Stimulated activated naive CD8-positive, alpha-beta T cell treated with anti-CD3 and anti-CD28 coated beads, Interleukin-15, amount 100 ng/mL, for 72 hours (primary cell): ENCODE data around the gene DCPS.
A peak's percentile ranks its signal among the peaks of the same experiment; 100 is the strongest.
"Not testable (repeated sequence)": the region's sequence is repeated elsewhere in the genome, so short reads cannot be mapped to it uniquely, and the experiment has no call there.

Experiments
- ATAC-seq: fragments of 150-1000 bp; cut with Tn5 transposase; 2 replicates; pipeline ENCODE4 v1.10.0; 2021; ENCODE audit warnings: mild to moderate bottlenecking, moderate library complexity
- DNase-seq, 2 donors: peaks; one replicate each; pipeline ENCODE4 v3.0.0; 2021 to 2022
- H3K27ac Mint-ChIP-seq, 2 donors: one replicate each; pipeline ENCODE4 v1.8.0; 2022; ENCODE audit warnings: mild to moderate bottlenecking in 2 of 2, mixed read lengths in 2 of 2, moderate library complexity in 2 of 2
- H3K27me3 Mint-ChIP-seq: one replicate; pipeline ENCODE4 v1.8.0; 2022; ENCODE audit warnings: mixed read lengths
- H3K4me1 Mint-ChIP-seq: one replicate; pipeline ENCODE4 v1.8.0; 2022; ENCODE audit warnings: mild to moderate bottlenecking, mixed read lengths
- H3K4me3 Mint-ChIP-seq, 2 donors: one replicate each; pipeline ENCODE4 v1.8.0; 2022; ENCODE audit warnings: mild to moderate bottlenecking in 2 of 2, mixed read lengths in 2 of 2, moderate library complexity in 1 of 2
- H3K9me3 Mint-ChIP-seq, 2 donors: one replicate each; pipeline ENCODE4 v1.8.0; 2022; ENCODE audit warnings: mixed read lengths in 2 of 2

DCPS gene

DNA sequence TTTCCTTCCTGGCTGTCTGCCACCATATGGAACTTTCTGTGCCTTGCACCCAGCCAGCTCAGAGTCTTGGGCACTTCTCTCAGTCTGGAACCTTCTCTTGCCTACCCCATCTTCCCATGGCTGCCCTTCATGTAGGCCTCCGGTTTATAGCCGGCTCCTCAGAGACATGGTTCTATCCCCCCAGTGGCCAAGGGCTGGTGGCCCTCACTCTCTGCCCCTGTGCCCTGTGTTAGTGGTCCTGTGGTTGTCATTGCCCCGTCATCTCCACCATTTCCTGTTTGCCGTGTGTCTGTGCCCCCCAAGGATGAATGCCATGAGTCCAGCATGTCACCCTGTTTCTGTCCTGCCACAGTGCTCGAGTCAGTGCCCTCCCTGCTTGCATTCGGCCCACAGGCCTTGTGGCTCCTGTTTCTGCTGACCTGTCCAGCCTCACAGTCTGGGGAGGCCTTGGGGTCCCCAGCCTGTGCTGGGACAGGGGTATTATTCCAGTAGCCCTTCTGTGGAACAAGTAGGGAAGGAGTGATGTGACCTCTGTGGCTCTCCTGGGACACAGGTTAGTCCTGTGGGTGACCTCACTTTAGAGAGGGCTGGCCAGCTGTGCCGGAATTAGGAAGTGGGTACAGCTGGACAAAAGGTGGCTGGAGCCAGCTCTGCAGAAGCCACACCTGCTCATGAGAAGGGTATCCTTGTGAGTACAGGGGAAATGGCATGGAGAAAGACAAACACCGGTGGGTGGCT, 82.3 kb downstream of the DCPS start:
- Mint-ChIP-seq H3K4me1 (peaks cover 12% of the 10 kb centered on the region), H3K27ac (no peak overlapping the region), H3K9me3 (no peaks in the 10 kb centered on the region), H3K4me3 (no peak overlapping the region), H3K27me3 (no peaks in the 10 kb centered on the region)
- DNase-seq (no peak), ATAC-seq (no peak)

DNA sequence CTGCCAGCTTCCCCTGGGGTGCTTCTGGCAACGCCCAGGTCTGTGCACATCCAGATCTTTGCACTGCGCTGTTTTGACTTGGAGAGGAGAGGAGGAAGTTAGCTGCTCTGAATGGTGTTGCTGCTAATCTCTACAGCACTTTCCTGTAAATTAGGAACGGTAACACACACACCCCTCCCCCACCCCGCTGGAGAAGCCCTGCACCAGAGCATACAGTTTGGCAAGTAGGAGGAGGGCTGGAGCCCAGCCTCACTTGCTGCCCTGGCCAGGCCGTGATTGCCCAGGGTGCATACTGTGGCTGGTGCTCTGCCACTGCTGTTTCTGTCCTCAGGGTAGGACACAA, 82.8 kb downstream of the DCPS start:
- not testable (repeated sequence) for H3K27me3 Mint-ChIP-seq, ATAC-seq, H3K4me3 Mint-ChIP-seq, H3K27ac Mint-ChIP-seq, DNase-seq, H3K9me3 Mint-ChIP-seq
- H3K4me1 Mint-ChIP-seq, result peaks cover 12% of the 10 kb centered on the region

DNA sequence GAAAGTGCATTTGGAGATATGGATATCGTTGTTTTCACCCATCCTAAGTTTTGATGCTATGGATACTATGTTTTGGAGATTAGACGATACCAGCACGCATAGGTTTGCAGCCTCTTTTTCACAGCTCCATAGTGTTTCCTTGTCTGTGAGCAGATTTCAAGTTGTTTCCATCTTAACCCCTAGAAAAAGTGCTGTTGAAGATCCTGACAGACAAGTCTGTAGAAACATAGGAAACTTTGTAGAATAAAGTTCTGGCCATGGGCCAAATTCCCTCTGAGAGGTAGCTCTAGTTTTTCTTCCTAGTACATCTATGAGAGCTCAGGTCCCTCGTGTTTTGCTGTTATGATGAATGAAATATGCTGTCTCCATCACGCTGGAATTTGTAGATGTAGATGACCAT, 84.0 kb downstream of the DCPS start:
- Mint-ChIP-seq H3K27me3 (no peaks in the 10 kb centered on the region), H3K4me1 (peaks cover 18% of the 10 kb centered on the region), H3K27ac (no peak overlapping the region), H3K9me3 (no peaks in the 10 kb centered on the region), H3K4me3 (no peak overlapping the region)
- DNase-seq, result no peak
- ATAC-seq, result no peak

DNA sequence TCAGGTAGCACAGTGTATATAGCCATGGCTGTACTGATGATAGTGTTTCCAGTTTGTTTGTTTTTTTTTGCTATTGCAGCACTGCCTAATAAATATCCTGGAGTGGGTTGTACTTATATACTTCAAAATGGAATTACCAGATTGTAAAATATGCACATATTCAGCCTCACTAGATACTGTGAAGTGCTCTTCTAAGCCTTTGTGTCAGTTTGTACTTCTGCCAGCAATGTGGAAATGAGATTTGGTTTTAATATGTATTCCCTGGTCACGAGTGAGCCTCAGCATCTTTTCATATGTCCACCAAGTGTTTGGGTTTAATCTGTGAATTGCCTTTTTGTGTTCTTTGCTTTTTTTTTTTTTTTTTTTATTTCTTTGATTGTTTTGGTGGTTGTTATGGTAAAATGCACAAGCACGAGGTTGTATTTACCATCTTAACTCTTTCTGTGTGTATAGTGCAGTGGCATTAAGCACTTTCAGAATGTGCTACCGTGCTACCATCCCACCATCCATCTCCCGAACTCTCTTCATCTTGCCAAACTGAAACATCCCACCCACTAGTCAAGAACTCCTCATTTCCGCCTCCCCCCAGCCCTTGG, 86.5 kb downstream of the DCPS start:
- peaks cover 23% of the 10 kb centered on the region for H3K4me1 Mint-ChIP-seq
- no peak for DNase-seq
- no peak overlapping the region for H3K4me3 Mint-ChIP-seq
- no peak overlapping the region for H3K27ac Mint-ChIP-seq
- no peaks in the 10 kb centered on the region for H3K27me3 Mint-ChIP-seq
- H3K9me3 Mint-ChIP-seq, result no peaks in the 10 kb centered on the region
- no peak for ATAC-seq

DNA sequence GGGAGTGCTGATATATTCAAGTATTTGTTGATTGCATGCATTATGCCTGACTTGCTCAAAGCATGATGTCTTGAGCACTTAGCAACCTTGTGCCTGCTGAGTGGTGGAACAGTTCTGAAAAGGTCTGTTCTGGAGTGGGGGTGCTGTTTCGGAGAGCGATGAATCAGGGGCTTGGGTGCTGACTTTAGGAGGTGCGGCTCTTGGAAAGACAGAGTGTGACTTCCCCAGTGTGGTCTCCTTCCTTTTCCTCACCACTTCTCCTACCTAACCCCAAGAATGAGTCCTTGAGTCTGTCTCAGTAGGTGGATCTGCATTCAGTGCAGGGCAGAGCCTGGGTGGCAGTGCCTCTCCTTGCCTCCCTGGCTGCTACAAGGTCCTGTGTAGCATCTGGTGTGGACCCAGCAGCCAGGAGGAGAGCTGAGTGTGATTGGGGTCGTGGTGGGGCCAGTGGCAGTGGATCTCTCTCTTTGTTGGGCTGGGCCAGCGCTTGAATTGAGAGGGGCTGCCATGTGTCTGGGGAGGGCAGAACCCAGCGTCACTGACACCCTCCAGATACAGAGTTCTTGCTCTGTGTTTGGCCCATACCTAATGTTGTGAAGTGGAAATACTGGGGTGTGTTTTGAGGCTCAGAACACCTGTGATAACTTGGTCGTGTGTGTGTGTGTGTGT, 87.6 kb downstream of the DCPS start:
- H3K4me1 Mint-ChIP-seq, result peaks cover 16% of the 10 kb centered on the region
- H3K27me3 Mint-ChIP-seq, result no peaks in the 10 kb centered on the region
- peak overlapping the region in 1 of 2 donors; percentile 51 for H3K27ac Mint-ChIP-seq
- H3K9me3 Mint-ChIP-seq, result no peaks in the 10 kb centered on the region
- no peak overlapping the region for H3K4me3 Mint-ChIP-seq
- ATAC-seq (no peak), DNase-seq (no peak)

DNA sequence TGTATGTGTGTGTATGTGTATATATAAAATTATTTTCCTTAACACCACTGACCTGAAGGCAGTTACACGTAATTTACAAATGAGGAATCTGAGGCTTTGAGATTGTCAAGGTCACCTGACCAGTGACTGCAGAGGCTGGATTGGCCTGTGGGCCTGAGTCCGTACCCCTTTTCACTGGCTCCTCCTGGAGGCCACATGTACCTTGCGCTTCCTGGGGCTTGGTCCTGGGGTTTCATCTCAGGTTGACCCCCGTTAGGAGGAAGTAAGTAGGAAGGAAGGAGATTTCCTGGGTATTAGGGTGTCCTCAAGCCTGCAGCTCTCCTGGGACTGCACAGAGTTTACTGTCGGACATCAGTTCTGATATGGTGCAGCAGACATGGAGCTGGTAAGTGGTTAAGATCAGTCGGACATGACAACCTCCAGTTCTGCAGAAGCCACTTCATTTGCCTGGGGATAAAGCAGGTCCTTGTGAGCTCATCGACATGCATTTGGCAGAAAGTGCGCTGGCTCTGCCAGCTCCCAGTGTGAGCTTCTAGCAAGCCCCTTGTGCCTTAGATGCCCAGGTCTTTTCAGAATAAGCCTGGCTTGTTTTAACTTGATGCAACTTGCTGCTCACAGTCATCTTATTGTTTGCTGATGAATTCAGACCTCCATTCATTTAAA, 88.2 kb downstream of the DCPS start:
- Mint-ChIP-seq H3K27me3 (no peaks in the 10 kb centered on the region), H3K4me1 (peaks cover 11% of the 10 kb centered on the region), H3K9me3 (no peaks in the 10 kb centered on the region), H3K4me3 (no peak overlapping the region), H3K27ac (no peak overlapping the region)
- ATAC-seq (no peak), DNase-seq (no peak)

DNA sequence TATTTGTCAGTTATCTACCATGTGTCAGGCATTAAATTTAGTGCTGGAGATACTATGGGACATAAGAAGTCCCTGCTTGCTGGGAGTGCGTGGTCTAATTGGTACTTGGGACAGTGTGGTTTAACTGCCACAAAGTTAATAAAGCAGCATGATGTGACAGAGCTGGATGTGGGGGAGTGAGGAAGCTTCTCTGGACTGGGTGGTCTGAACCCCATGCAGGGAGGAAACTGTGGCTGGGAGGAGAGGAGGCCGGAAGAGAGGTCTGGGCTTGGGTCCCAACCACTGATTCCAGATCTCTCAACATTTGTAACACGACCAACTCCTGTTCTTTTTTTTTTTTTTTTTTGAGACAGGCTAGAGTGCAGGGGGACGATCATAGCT, 88.8 kb downstream of the DCPS start:
- H3K27me3 Mint-ChIP-seq, result no peaks in the 10 kb centered on the region
- H3K4me1 Mint-ChIP-seq, result peaks cover 11% of the 10 kb centered on the region
- H3K27ac Mint-ChIP-seq, result peak overlapping the region in 1 of 2 donors; percentile 3
- H3K4me3 Mint-ChIP-seq, result no peak overlapping the region
- DNase-seq (no peak), ATAC-seq (no peak)
- H3K9me3 Mint-ChIP-seq, result no peaks in the 10 kb centered on the region

DNA sequence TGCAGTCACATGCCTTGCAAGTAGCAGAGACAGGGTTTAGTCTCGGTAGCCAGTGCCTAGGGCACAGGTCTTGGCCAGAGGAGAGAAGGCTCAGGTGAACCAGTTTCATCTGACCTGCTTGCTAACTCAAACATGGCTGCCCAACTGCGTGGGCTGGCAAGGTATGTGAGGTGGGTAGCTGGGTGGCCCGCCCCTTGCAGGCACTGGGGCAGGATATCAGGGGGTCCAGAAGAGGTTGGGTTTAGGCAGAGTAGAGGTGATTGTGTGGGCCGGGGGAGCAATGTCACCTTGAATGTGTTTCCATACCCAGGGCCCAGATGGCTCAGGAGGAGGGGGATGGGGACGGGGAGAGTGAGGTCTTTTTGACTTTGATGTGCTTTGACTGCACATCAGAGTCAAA, 89.3 kb downstream of the DCPS start:
- H3K4me3 Mint-ChIP-seq, result no peak overlapping the region
- no peaks in the 10 kb centered on the region for H3K9me3 Mint-ChIP-seq
- no peak for ATAC-seq
- H3K27me3 Mint-ChIP-seq, result no peaks in the 10 kb centered on the region
- no peak for DNase-seq
- no peak overlapping the region for H3K27ac Mint-ChIP-seq
- peaks cover 11% of the 10 kb centered on the region for H3K4me1 Mint-ChIP-seq

DNA sequence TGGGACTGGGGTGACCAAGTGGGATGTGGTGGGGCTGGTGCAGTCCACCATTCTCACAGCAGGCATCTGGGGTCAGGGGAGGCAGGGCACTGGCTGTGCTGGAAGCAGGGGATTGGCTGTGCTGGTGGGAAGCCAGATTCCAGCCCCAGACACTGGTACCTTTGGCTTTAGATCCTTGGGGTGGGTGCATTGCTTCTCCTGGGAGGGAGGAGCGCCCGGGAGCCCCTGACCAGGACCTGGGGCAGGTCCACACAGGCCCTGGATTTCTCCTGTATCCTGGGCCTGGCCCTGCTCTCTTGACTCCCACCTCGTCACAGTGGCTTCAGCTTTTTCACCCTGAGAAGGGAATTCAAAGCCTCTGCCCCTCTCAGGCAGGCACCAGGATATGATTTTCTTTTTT, 90.2 kb downstream of the DCPS start:
- Mint-ChIP-seq H3K27me3 (no peaks in the 10 kb centered on the region), H3K27ac (no peak overlapping the region), H3K4me3 (no peak overlapping the region), H3K9me3 (no peaks in the 10 kb centered on the region), H3K4me1 (peaks cover 11% of the 10 kb centered on the region)
- ATAC-seq (no peak), DNase-seq (no peak)

DNA sequence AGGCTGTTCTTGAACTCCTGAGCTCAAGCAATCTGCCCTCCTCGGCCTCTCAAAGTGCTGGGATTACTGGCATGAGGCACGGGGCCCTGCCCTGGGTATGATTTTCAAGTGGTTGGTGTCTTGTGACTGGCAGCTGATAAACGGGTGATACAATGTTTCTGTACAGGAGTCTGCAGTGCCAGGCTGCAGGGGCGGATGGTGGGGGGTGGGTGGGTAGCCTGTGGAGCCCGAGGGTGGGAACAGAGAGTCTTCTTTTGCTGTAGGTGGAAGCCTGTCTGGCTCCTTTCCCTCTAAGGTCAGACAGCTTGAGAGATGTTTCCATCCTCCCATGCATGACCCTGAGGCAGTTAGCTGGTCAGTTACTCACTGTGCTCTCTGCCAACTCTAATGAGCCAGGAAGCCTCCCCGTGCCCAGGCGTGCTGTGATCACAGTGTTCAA, 90.8 kb downstream of the DCPS start:
- H3K27ac Mint-ChIP-seq, H3K9me3 Mint-ChIP-seq, H3K4me3 Mint-ChIP-seq: not testable (repeated sequence)

More for the DNA sequence above, 90.8 kb downstream of the DCPS start:
- not testable (repeated sequence) for DNase-seq, H3K27me3 Mint-ChIP-seq, ATAC-seq
- H3K4me1 Mint-ChIP-seq, result peaks cover 11% of the 10 kb centered on the region
